SIG-M5 treated with dmso at 0.1 percent for 504 hours (cell line): ENCODE results near the gene SELENOP.
"Not testable (repeated sequence)": the region's sequence is repeated elsewhere in the genome, so short reads cannot be mapped to it uniquely, and the experiment has no call there.

Experiments
- DNase-seq: peaks from one replicate; lab custom pipeline; 2025; ENCODE audit not compliant: unreplicated experiment; lab: John Stamatoyannopoulos, UW

SELENOP gene

DNA sequence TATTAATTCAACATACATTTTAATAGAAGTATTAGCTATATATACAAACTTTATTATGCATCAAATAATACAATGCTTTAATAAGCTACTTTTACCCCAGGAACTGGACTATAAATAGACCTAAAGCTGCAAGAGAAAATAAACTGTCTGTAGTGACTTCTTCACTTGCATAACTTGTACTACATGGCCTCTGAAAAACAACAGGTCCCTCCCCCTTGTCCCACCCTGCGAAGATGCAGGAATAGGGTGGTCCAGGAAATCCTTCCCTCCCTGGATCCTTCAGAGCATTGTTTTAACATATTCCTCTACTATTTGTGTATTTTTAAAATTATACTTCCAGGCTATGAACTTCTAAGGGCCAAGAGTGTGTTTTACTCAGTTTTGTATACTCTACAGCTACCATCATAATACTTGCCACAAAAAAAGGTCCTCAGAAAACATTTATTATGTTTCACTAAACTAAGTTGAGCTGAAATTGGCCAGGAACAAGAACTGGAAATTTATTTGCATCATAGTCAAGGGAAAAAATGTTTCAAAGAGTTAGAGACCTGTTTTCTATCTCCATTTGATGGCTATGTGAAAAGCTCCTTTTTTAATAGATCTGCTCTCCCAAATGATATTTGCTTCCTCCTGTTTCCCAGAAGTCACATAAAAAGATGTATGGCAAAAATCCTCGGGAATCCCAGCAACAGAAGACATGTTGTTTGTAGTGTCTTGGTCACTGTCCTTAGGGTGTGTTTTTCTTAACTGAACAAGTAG is 15.2 kb upstream of the SELENOP start:
- DNase-seq = no peak

DNA sequence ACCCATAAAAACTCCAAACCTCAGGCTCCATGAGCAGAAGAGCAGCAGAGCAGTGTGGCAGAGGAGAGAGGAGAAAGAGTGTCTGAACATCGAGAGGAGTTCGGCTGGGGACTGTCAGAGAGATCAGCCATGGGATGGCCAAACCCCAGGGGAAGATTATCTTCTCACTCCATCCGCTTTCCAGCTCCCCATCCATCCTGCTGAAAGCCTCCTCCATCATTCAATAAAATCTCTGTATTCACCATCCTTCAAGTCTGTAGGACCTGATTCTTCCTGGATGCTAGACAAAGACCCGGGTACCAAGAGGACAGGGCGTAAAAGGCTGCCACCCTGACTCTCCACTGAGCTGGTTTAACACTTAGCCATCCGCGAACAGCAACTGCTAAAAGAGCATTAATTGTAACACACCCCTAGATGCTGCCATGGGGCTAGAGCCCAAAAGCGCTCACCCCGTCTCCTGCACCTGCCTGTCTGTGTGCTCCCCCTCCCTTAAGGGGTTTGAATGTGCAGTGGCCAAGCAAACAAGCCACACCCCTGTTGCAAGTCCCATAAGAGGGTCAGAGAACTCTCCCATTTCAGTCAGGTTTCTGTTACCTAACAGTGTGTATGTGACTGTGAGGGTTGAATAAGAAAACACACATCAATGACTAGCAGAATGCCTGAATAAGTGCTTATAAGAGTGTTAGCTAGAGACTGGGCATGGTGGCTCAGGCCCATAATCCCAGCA is 13.9 kb upstream of the SELENOP start:
- DNase-seq = no peak

GRCh38 chr5:42824347-42824976 is 12.8 kb upstream of the SELENOP start:
- DNase-seq = no peak

GRCh38 chr5:42822548-42822947 is 10.9 kb upstream of the SELENOP start:
- DNase-seq = no peak

GRCh38 chr5:42819745-42820144 is 8.1 kb upstream of the SELENOP start:
- DNase-seq = no peak

DNA sequence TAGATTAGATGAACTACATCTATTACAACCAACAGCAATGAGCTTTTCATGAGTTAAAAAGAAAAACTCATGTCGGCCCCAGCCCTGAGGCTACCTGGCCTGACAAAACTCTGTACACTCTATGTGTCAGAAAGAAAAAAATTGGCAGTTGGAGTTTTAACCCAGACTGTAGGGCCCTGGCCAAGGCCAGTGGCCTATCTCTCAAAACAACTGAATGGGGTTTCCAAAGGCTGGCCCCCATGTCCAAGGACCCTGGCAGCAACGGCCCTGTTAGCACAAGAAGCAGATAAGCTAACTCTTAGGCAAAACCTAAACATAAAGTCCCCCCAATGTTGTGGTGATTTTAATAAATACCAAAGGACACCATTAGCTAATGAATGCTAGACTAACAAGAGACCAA is 4.9 kb upstream of the SELENOP start:
- not testable (repeated sequence) for DNase-seq

- no peak for DNase-seq
These were observed 1.8 kb upstream of the SELENOP start for GRCh38 chr5:42813533-42813932.

- DNase-seq = no peak
These were observed 928 bp upstream of the SELENOP start for GRCh38 chr5:42812620-42813019.

GRCh38 chr5:42810834-42811590 is 680 bp downstream of the SELENOP start:
- no peak for DNase-seq

- DNase-seq = no peak
These were observed 2.6 kb downstream of the SELENOP start for GRCh38 chr5:42808888-42809611.

DNA sequence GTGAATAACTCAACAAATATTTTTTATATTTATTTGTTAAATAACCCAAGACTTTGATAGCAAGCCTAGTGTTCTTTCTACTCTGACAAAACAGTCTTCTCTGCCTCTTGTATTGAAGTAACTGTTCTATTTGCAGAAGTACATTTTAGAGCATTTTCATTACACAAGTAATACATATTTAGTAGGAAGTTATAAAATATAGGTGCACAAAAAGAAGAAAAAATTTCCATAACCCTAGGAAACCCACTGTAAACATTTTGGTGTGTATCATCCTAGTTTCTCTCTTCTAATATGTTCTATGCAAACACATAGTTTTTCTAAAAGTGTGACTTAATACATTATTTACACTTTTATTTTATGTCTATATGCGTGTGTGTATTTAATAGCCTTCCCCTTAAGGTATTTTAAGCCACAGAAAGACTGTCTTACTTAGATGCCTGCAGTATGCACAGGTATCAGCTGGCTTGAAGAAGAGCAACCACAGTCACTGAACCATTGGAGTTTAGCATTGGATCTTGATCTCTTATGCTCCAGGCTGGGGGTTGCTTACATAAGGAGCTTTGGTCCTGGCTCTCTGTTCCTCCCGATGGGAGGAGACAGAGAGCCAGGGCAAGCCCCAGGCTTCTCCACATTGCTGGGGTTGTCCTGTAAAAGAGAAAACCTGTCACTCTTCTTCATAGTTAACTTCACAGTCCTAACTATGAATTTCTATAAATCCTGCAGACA is 3.8 kb downstream of the SELENOP start:
- DNase-seq = no peak

GRCh38 chr5:42806701-42807262 is 4.9 kb downstream of the SELENOP start:
- DNase-seq = no peak

- no peak for DNase-seq
These were observed 5.5 kb downstream of the SELENOP start for GRCh38 chr5:42806004-42806700.

- no peak for DNase-seq
These were observed 6.9 kb downstream of the SELENOP start for GRCh38 chr5:42804717-42805339.

GRCh38 chr5:42801516-42802166 is 10.1 kb downstream of the SELENOP start:
- no peak for DNase-seq

DNA sequence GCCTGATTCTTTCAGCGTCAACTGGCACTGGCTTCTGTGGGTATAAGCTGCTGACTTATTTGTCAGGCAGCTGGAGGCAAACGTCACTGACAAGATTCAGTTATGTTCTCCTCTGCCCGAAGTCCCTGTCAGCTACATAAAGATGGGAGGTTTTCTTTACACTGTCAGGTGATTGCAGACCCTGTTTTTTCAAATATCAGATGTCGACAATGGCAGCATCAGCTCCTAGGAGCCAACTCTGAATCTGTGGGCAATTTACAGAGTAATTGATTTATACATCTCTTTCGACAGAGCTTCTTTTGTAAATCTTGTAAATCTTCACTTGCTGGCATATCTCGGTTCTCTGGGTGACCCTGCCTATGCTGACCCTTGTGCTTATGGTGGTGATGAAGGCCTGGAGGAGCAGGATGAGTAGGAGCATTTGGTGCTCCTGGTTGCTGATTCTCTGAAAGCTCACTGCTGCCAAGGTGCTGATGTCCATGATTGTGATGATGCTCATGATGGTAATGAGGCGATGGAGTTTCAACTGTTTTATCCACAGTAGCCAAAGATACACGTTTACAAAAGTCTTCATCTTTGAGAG is 10.9 kb downstream of the SELENOP start:
- DNase-seq = no peak

DNA sequence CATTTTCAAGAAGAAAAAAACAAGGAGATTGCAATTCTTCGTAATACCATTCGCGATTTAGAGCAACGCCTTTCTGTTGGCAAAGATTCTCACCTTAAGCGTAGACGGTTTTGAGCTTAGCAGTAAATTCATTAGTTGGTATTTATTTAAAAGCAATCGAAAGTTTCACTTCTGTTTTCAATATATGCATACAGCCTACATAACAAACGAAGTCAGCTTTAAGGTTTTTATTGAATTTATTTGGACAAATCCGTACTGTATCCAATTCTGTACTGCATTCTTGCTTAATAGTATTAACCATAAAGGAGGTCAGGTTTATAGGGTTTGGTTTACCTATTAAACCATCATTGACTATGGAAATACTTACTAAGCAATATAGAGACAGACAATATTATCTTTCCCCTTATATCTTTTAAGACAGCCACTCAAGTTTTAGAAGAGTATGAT is 12.0 kb downstream of the SELENOP start:
- DNase-seq = no peak

- DNase-seq = no peak
These were observed 12.5 kb downstream of the SELENOP start for GRCh38 chr5:42799241-42799608.
